HepG2 (cell line): ENCODE results near the gene PLIN3. TPM values are rescaled to one million over a fixed set of nuclear protein-coding genes. Genes with fewer than 3 reads are reported as not detected.

Experiments used
- ARHGAP35 ChIP-seq: sonication (generic); formaldehyde crosslinking; IDR thresholded peaks from 2 replicates; pipeline ENCODE4 v1.9.0; 2022; ENCODE audit warnings: mild to moderate bottlenecking, inconsistent platforms, moderate library complexity, missing genetic modification reagents, borderline replicate concordance
- CREB1 ChIP-seq, 2 experiments: fragments of 450-650 bp in 1 of 2; IDR thresholded peaks; 2 replicates each; pipeline ENCODE4 v1.6.1; 2016 to 2017; ENCODE audit warnings: control low read depth in 1 of 2, mild to moderate bottlenecking in 1 of 2, missing compliant biosample characterization in 1 of 2, missing genetic modification characterization in 1 of 2
- EHMT2 ChIP-seq: fragments of 200-600 bp; sonication (generic); IDR thresholded peaks from 2 replicates; pipeline ENCODE4 v1.7.0; 2017; ENCODE audit warnings: antibody characterized with exemption, low read depth, low read length, borderline replicate concordance
- GATAD2A ChIP-seq: IDR thresholded peaks from 2 replicates; pipeline ENCODE4 v1.6.1; 2016
- NFATC3 ChIP-seq: sonication (generic); formaldehyde crosslinking; IDR thresholded peaks from 2 replicates; pipeline ENCODE4 v1.5.1; 2020; ENCODE audit warnings: mild to moderate bottlenecking, missing genetic modification reagents
- PAF1 ChIP-seq: IDR thresholded peaks from 2 replicates; pipeline ENCODE4 v1.6.1; 2016; ENCODE audit warnings: missing genetic modification reagents, missing compliant biosample characterization
- PHF21A ChIP-seq: sonication (generic); formaldehyde crosslinking; IDR thresholded peaks from 2 replicates; pipeline ENCODE4 v1.5.0; 2020; ENCODE audit warnings: mild to moderate bottlenecking, missing genetic modification reagents
- SIN3B ChIP-seq: fragments of 150-350 bp; IDR thresholded peaks from 2 replicates; pipeline ENCODE4 v1.6.1; 2014; ENCODE audit warnings: low read length
- SOX13 ChIP-seq, 3 experiments: fragments of 450-650 bp in 1 of 3; sonication (generic) in 1 of 3; formaldehyde crosslinking in 1 of 3; IDR thresholded peaks in 2 of 3; conservative IDR thresholded peaks in 1 of 3; 2 replicates each; pipeline versions ENCODE4 v1.5.0 to v1.6.1; 2016 to 2020; ENCODE audit warnings: antibody characterized with exemption in 1 of 3, mild to moderate bottlenecking in 1 of 3, missing compliant biosample characterization in 1 of 3, missing genetic modification reagents in 1 of 3, moderate library complexity in 1 of 3
- SP2 ChIP-seq: sonication (generic); formaldehyde crosslinking; IDR thresholded peaks from 2 replicates; pipeline ENCODE4 v1.5.1; 2020; ENCODE audit warnings: mild to moderate bottlenecking, missing genetic modification reagents
- TBP ChIP-seq: sonication (generic); formaldehyde crosslinking; IDR thresholded peaks from 2 replicates; pipeline ENCODE4 v1.5.0; 2020; ENCODE audit warnings: missing genetic modification reagents
- YY1 ChIP-seq: IDR thresholded peaks from 2 replicates; pipeline ENCODE4 v1.6.1; 2011; ENCODE audit warnings: low read length, low read depth, moderate library complexity, mild to moderate bottlenecking; ENCODE audit not compliant: insufficient read depth, insufficient replicate concordance
- ZFP82 ChIP-seq: sonication (generic); formaldehyde crosslinking; IDR thresholded peaks from 2 replicates; pipeline ENCODE4 v1.5.1; 2020; ENCODE audit warnings: mild to moderate bottlenecking, missing genetic modification reagents, borderline replicate concordance
- ZNF136 ChIP-seq: sonication (generic); formaldehyde crosslinking; IDR thresholded peaks from 2 replicates; pipeline ENCODE4 v1.8.1; 2022; ENCODE audit warnings: low read depth, mild to moderate bottlenecking, moderate library complexity, missing genetic modification reagents
- ZNF3 ChIP-seq: IDR thresholded peaks from 2 replicates; pipeline ENCODE4 v1.7.0; 2017; ENCODE audit warnings: inconsistent platforms
- ZNF574 ChIP-seq: sonication (generic); formaldehyde crosslinking; IDR thresholded peaks from 2 replicates; pipeline ENCODE4 v1.4.0; 2020; ENCODE audit warnings: missing genetic modification reagents
- ZNF777 ChIP-seq: sonication (generic); formaldehyde crosslinking; IDR thresholded peaks from 2 replicates; pipeline ENCODE4 v1.4.0; 2020; ENCODE audit warnings: missing genetic modification reagents
- polyA plus RNA-seq, 8 experiments: library from polyadenylated mRNA; depleted of rRNA in 3 of 8; stranded (reverse) in 7 of 8; unstranded in 1 of 8; fragments of >200 nt; fragmentation: Illumina TruSeq in 4 of 8; extraction: Trizol in 4 of 8; gene quantifications; 2 replicates each; pipeline versions ENCODE4 v1.2.1 to v1.2.3, GENCODE V29; 2011 to 2016; ENCODE audit warnings: low read depth in 4 of 8, missing spikeins in 1 of 8, mixed read lengths in 1 of 8; ENCODE audit not compliant: insufficient read depth in 1 of 8
- total RNA-seq, 5 experiments: library from RNA; depleted of rRNA; stranded (reverse); fragments of >200 nt; fragmentation: Illumina TruSeq; extraction: Trizol; gene quantifications; 2 replicates each; pipeline ENCODE4 v1.2.3, GENCODE V29; 2016; ENCODE audit warnings: low read depth in 1 of 5
- TF ChIP-seq, protein P1 (sequence below): sonication (generic); formaldehyde crosslinking; IDR thresholded peaks from 2 replicates; pipeline ENCODE4 v1.5.0; 2020; ENCODE audit warnings: mild to moderate bottlenecking, missing genetic modification reagents, borderline replicate concordance
- TF ChIP-seq, protein P2 (sequence below): sonication (generic); formaldehyde crosslinking; conservative IDR thresholded peaks from 2 replicates; pipeline ENCODE4 v1.4.0; 2020; ENCODE audit warnings: missing genetic modification reagents

Gene PLIN3
- total and polyA plus RNA-seq, 2 of the 13 experiments (the other 11 are each of a cell fraction or from before 2014, with no cell fraction given), result 49.3 to 57.9 TPM

DNA sequence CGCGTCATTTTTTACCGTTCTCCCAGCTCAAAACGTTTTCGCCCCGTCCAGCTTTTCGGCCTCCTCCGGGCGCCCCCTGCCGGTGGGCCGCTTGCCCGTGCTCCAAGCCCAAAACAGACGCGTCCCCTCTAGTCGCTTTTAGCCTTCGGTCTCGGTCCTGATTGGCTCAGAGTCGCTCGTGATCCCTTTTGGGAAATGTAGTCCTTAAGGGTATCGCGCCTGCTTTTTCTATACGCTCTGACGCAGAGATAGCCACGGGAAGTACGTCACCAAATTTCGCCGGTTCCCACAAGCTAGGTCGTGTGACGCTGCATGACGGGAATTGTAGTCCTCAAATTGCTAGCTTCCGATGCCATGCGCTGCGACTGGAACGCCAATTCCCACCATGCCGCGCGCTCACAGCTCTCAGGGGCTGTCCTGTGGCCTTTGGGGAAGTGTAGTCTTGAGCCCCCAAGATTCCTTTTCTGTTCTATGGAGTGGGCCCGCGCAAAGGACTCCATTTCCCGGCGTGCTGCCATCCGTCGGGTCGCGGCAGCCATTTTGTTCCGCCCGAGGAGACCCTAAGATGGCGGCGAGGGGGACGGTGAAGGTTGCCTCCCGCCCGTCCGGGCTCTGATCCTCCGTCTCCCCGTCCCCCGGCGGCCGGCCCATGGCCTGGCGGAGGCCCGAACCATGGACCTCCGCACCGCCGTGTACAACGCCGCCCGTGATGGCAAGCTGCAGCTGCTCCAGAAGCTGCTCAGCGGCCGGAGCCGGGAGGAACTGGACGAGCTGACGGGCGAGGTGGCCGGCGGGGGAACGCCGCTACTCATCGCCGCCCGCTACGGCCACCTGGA, 76.1 kb downstream of the PLIN3 start, which contains the start of gene FEM1A (continued):
- TF ChIP-seq ZNF777 (peak; percentile 97), ZNF3 (CRISPR knock-in tag) (no peak), EHMT2 (no peak), ZNF136 (0 out of 2 replicates have a peak, but pooled peaks have one; percentile 59), SP2 (CRISPR knock-in tag) (peak; percentile 66), PAF1 (CRISPR knock-in tag) (no peak), ARHGAP35 (peak; percentile 65; the same call in 1 of the 2 replicates), TBP (CRISPR knock-in tag) (peak; percentile 95), NFATC3 (CRISPR knock-in tag) (0 out of 2 replicates have a peak, but pooled peaks have one; percentile 37), SOX13 (IDR thresholded peaks at IDR 0.05) (no peak; the same call in 1 of the 2 replicates), SOX13 (CRISPR knock-in tag; conservative IDR thresholded peaks at IDR 0.05 in 1 of 2, IDR thresholded peaks at IDR 0.05 in 1 of 2) (0 out of 4 replicates have a peak, but pooled peaks of 1 of the 2 experiments have one; percentile 12), YY1 (peak; percentile 99), CREB1 (IDR thresholded peaks at IDR 0.05) (peak; percentile 100), CREB1 (CRISPR knock-in tag; IDR thresholded peaks at IDR 0.05) (peak; percentile 99), SIN3B (peak; percentile 83), PHF21A (CRISPR knock-in tag) (peak; percentile 75; the same call in 1 of the 2 replicates), ZFP82 (CRISPR knock-in tag) (peak; percentile 43; the same call in 1 of the 2 replicates), ZNF574 (CRISPR knock-in tag) (peak; percentile 88), GATAD2A (CRISPR knock-in tag) (0 out of 2 replicates have a peak, but pooled peaks have one; percentile 22)
- TF ChIP-seq, protein P1, sequence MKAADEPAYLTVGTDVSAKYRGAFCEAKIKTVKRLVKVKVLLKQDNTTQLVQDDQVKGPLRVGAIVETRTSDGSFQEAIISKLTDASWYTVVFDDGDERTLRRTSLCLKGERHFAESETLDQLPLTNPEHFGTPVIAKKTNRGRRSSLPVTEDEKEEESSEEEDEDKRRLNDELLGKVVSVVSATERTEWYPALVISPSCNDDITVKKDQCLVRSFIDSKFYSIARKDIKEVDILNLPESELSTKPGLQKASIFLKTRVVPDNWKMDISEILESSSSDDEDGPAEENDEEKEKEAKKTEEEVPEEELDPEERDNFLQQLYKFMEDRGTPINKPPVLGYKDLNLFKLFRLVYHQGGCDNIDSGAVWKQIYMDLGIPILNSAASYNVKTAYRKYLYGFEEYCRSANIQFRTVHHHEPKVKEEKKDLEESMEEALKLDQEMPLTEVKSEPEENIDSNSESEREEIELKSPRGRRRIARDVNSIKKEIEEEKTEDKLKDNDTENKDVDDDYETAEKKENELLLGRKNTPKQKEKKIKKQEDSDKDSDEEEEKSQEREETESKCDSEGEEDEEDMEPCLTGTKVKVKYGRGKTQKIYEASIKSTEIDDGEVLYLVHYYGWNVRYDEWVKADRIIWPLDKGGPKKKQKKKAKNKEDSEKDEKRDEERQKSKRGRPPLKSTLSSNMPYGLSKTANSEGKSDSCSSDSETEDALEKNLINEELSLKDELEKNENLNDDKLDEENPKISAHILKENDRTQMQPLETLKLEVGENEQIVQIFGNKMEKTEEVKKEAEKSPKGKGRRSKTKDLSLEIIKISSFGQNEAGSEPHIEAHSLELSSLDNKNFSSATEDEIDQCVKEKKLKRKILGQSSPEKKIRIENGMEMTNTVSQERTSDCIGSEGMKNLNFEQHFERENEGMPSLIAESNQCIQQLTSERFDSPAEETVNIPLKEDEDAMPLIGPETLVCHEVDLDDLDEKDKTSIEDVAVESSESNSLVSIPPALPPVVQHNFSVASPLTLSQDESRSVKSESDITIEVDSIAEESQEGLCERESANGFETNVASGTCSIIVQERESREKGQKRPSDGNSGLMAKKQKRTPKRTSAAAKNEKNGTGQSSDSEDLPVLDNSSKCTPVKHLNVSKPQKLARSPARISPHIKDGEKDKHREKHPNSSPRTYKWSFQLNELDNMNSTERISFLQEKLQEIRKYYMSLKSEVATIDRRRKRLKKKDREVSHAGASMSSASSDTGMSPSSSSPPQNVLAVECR, result peak; percentile 77; the same call in 1 of the 2 replicates
- TF ChIP-seq, protein P2, sequence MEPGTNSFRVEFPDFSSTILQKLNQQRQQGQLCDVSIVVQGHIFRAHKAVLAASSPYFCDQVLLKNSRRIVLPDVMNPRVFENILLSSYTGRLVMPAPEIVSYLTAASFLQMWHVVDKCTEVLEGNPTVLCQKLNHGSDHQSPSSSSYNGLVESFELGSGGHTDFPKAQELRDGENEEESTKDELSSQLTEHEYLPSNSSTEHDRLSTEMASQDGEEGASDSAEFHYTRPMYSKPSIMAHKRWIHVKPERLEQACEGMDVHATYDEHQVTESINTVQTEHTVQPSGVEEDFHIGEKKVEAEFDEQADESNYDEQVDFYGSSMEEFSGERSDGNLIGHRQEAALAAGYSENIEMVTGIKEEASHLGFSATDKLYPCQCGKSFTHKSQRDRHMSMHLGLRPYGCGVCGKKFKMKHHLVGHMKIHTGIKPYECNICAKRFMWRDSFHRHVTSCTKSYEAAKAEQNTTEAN, result no peak
